SK-N-SH treated with all-trans-retinoic acid at 6 μM for 48 hours (cell line): ENCODE data around the gene TMEM119.

Source experiments
- ATAC-seq: fragments of 200-7000 bp; cut with Tn5 transposase; 3 replicates; pipeline ENCODE4 v1.9.1; 2020; ENCODE audit warnings: mild to moderate bottlenecking, moderate library complexity
- ARNTL ChIP-seq: fragments of 450-650 bp; formaldehyde crosslinking; IDR thresholded peaks from 2 replicates; pipeline ENCODE4 v1.5.0; 2020; ENCODE audit warnings: low read depth, mild to moderate bottlenecking, moderate library complexity, borderline replicate concordance
- BACH2 ChIP-seq: fragments of 250-450 bp; sonication (Bioruptor Pico); IDR thresholded peaks from 2 replicates; pipeline ENCODE4 v1.9.0; 2021; ENCODE audit warnings: mild to moderate bottlenecking, borderline replicate concordance
- CREB5 ChIP-seq: fragments of 250-450 bp; sonication (Bioruptor Pico); IDR thresholded peaks from 2 replicates; pipeline ENCODE4 v1.5.1; 2020; ENCODE audit warnings: low read depth, mild to moderate bottlenecking, moderate library complexity
- CSDC2 ChIP-seq: fragments of 250-450 bp; sonication (Bioruptor Pico); IDR thresholded peaks from 2 replicates; pipeline ENCODE4 v1.5.0; 2020; ENCODE audit warnings: mild to moderate bottlenecking, moderate library complexity
- CSRNP3 ChIP-seq: fragments of 250-450 bp; sonication (Bioruptor Pico); IDR thresholded peaks from 2 replicates; pipeline ENCODE4 v1.5.1; 2021; ENCODE audit warnings: mild to moderate bottlenecking, moderate library complexity
- GLIS3 ChIP-seq: fragments of 250-450 bp; sonication (Bioruptor Pico); IDR thresholded peaks from 2 replicates; pipeline ENCODE4 v1.5.0; 2020; ENCODE audit warnings: mild to moderate bottlenecking, moderate library complexity
- ISL1 ChIP-seq: fragments of 250-450 bp; sonication (Bioruptor Pico); IDR thresholded peaks from 2 replicates; pipeline ENCODE4 v2.1.2; 2022; ENCODE audit warnings: mild to moderate bottlenecking, moderate library complexity
- OSR1 ChIP-seq: fragments of 250-450 bp; sonication (Bioruptor Pico); IDR thresholded peaks from 2 replicates; pipeline ENCODE4 v1.8.0; 2022; ENCODE audit warnings: moderate library complexity, mild to moderate bottlenecking, inconsistent platforms
- PATZ1 ChIP-seq: fragments of 250-450 bp; sonication (Bioruptor Pico); IDR thresholded peaks from 2 replicates; pipeline ENCODE4 v1.8.0; 2020; ENCODE audit warnings: mild to moderate bottlenecking, moderate library complexity, borderline replicate concordance
- POU6F1 ChIP-seq: fragments of 250-450 bp; sonication (Bioruptor Pico); IDR thresholded peaks from 2 replicates; pipeline ENCODE4 v1.8.0; 2021; ENCODE audit warnings: low read depth, mild to moderate bottlenecking, moderate library complexity, borderline replicate concordance
- PPARA ChIP-seq: fragments of 250-450 bp; sonication (Bioruptor Pico); IDR thresholded peaks from 2 replicates; pipeline ENCODE4 v1.5.0; 2020; ENCODE audit warnings: mild to moderate bottlenecking, borderline replicate concordance
- RARB ChIP-seq: fragments of 250-450 bp; sonication (Bioruptor Pico); IDR thresholded peaks from 2 replicates; pipeline ENCODE4 v1.8.0; 2021; ENCODE audit warnings: mild to moderate bottlenecking, moderate library complexity
- SNAI2 ChIP-seq: fragments of 250-450 bp; sonication (Bioruptor Pico); IDR thresholded peaks from 2 replicates; pipeline ENCODE4 v1.5.0; 2020; ENCODE audit warnings: mild to moderate bottlenecking, moderate library complexity
- TCF4 ChIP-seq: fragments of 250-450 bp; sonication (Bioruptor Pico); IDR thresholded peaks from 2 replicates; pipeline ENCODE4 v1.8.0; 2021; ENCODE audit warnings: mild to moderate bottlenecking, moderate library complexity, borderline replicate concordance
- TOX ChIP-seq: fragments of 250-450 bp; sonication (Bioruptor Pico); IDR thresholded peaks from 2 replicates; pipeline ENCODE4 v1.8.0; 2021; ENCODE audit warnings: mild to moderate bottlenecking, moderate library complexity, borderline replicate concordance
- TSHZ2 ChIP-seq: fragments of 250-450 bp; sonication (Bioruptor Pico); IDR thresholded peaks from 2 replicates; pipeline ENCODE4 v1.5.0; 2020; ENCODE audit warnings: mild to moderate bottlenecking, moderate library complexity
- ZC3H10 ChIP-seq: fragments of 250-450 bp; sonication (Bioruptor Pico); IDR thresholded peaks from 2 replicates; pipeline ENCODE4 v1.5.1; 2021; ENCODE audit warnings: mild to moderate bottlenecking, moderate library complexity
- ZFP3 ChIP-seq: fragments of 250-450 bp; sonication (Bioruptor Pico); IDR thresholded peaks from 2 replicates; pipeline ENCODE4 v1.5.0; 2020; ENCODE audit warnings: mild to moderate bottlenecking, moderate library complexity
- ZFP30 ChIP-seq: fragments of 450-650 bp; formaldehyde crosslinking; IDR thresholded peaks from 2 replicates; pipeline ENCODE4 v1.5.0; 2022; ENCODE audit warnings: mild to moderate bottlenecking, moderate library complexity
- ZNF565 ChIP-seq: fragments of 450-650 bp; formaldehyde crosslinking; conservative IDR thresholded peaks from 2 replicates; pipeline ENCODE4 v1.5.0; 2020; ENCODE audit warnings: low read depth, mild to moderate bottlenecking, moderate library complexity
- ZNF70 ChIP-seq: fragments of 450-650 bp; formaldehyde crosslinking; IDR thresholded peaks from 2 replicates; pipeline ENCODE4 v1.5.0; 2020; ENCODE audit warnings: mild to moderate bottlenecking, moderate library complexity

Gene TMEM119

GRCh38 chr12:108548954-108549521 is 48.8 kb downstream of the TMEM119 start:
- TF ChIP-seq CREB5 (no peak), ZNF70 (CRISPR knock-in tag) (no peak), OSR1 (CRISPR knock-in tag) (no peak), CSDC2 (no peak), BACH2 (CRISPR knock-in tag) (no peak), ARNTL (CRISPR knock-in tag) (no peak), RARB (CRISPR knock-in tag) (no peak), CSRNP3 (CRISPR knock-in tag) (no peak), ISL1 (CRISPR knock-in tag) (no peak), ZC3H10 (no peak), SNAI2 (CRISPR knock-in tag) (no peak), TCF4 (no peak), TOX (CRISPR knock-in tag) (no peak), PPARA (CRISPR knock-in tag) (no peak), ZNF565 (CRISPR knock-in tag) (no peak), ZFP3 (no peak), ZFP30 (CRISPR knock-in tag) (no peak)
- ATAC-seq = no peak

GRCh38 chr12:108547686-108548085 is 50.2 kb downstream of the TMEM119 start:
- ATAC-seq = no peak
- TF ChIP-seq ZNF70 (CRISPR knock-in tag) (no peak), PPARA (CRISPR knock-in tag) (no peak), PATZ1 (no peak), RARB (CRISPR knock-in tag) (no peak), POU6F1 (CRISPR knock-in tag) (no peak), ZFP3 (no peak), CSDC2 (no peak)

- no peak for TF ChIP-seq ZNF70 (CRISPR knock-in tag)
- TF ChIP-seq CSRNP3 (CRISPR knock-in tag) = no peak
- TF ChIP-seq TOX (CRISPR knock-in tag) = no peak
- TF ChIP-seq GLIS3 (CRISPR knock-in tag) = no peak
- no peak for TF ChIP-seq ZFP3
- no peak for TF ChIP-seq CREB5
- no peak for TF ChIP-seq PATZ1
- no peak for TF ChIP-seq TSHZ2 (CRISPR knock-in tag)
- no peak for TF ChIP-seq SNAI2 (CRISPR knock-in tag)
- ATAC-seq = no peak
Measured at GRCh38 chr12:108543652-108544051, 54.2 kb downstream of the TMEM119 start.
